GM18520 (cell line): ENCODE data around the gene ESPL1.

Source experiments
- ATAC-seq: cut with Tn5 transposase; IDR thresholded peaks from one replicate; pipeline ENCODE4 v1.9.1; 2021; ENCODE audit not compliant: unreplicated experiment

Gene ESPL1

DNA sequence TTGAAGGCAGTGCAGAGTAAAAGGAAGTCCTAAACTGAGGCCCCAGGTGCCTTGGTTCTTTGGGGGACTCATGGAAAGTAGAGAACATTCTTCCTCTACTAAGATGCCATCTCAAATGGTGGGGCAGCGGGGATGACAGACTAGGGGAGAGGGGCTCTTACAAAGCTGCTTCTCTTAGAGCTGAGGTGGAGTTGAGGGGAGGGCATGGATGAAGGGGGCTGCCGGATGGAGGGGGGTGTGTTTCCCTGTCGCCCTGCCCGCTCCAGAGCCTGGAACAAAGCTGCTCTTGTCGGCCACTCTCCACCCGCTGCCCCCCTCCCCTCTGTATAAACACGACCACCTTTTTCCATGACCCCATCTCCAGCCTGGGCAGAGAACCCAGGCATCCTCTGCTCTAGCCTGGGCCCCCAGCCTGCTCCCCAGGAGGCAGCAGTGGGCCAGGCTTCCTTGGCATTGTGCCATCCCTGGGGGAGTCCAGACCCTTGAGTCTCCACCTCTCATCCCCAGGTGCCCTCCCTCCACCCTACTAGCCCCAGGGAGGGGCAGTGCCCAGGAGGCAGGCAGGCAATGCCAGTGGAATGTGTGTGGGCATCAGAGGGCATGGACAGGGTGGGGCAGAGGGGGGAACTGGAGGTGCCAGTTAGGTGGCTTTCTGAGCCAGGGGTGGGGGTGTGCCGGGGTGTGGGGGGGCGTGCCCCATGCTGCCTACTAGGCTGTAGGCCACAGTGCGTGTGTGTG, 37.8 kb upstream of the ESPL1 start:
- no peak for ATAC-seq

DNA sequence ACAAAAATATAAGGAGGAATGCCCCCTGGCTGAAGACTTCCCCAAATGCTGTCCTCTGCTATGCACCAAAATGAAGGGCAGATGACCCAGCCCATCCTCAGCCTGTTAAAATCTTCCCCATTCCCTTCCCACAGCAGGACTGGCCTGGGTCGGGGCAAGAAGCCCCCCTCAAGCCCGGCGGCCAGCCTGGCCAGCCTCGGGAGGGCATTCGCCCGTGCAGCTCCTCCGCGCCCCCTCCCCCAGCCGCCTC, 36.5 kb upstream of the ESPL1 start:
- no peak for ATAC-seq

DNA sequence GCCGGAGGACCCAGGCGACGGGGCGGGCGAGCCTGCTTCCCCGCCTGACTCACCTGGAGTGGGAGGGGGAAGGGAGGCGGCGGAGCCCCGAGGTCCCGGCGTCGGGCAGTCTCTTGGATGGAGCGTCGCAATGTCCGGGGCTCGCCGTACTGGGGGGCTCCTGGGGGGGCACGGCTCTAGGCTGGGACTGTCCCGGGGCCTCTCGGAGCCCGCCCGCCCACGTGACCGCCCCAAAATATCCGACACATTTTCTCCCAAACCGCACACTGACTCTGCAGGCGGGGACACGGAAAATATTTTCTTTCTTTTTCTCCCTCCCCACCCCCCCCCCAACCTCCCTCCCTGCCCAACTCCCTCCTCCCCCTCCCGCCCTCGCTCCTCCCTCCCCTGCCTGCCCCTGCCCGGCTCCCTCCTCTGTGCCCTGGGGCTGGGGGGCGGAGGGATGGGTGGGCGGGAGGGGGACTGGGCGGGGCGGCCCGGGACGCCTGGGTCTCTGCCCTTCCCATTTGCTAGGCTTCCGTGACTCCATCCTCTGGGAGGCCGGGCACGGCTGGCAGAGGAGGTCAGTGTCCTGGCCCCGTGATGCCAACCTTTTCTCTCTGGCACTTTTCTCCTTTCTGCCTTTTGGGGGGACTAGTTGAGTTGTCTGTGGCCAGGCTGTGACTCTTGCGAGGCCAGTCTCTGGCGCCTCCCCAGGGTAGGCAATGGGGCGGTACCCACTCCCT, 36.0 kb upstream of the ESPL1 start, which contains the start of gene RARG:
Gene RARG, minus strand, starts transcription at position 289 of the 725 bp plus-strand sequence. CDS start 4,664 bp downstream, outside the sequence.
- no peak for ATAC-seq

DNA sequence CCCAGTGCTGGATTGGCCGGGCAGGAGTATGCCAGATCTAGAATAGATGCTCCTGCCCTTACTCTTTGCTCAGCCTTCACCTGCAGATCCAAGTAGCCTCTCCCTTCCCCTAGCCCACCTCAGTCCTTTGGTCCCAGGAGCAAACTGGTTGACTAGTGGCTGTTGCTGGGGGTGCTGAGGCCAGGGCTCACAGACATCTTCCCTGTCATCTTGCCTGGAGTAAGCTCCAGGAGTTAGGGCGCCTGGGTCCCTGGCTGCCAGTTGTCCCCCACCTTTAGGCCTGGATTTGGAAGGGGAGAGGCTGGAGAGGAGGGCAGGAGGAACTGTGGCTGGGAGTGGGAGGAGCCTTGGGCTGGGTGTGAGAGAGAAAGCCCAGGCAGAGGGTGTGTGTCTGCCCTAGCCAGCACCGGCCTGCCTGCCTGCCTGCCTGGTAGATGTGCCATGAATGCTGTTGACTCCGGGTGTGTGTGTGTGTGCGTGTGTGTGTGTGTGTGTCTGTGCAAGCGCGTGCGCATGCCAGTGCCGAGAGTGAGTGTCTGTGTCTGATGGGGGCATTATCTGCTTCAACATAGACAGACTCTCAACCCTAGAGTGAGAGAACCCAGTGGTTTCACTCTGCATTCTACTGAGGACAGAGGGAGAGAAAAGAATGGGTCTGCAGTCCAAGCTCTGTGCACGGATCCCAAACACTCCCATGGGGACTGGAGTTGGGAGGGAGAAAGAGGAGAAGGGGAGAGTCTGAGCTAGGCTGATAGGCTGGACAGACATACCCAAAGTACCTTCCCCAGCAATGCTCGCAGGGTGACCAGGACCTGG, 35.2 kb upstream of the ESPL1 start:
- ATAC-seq, result no peak

DNA sequence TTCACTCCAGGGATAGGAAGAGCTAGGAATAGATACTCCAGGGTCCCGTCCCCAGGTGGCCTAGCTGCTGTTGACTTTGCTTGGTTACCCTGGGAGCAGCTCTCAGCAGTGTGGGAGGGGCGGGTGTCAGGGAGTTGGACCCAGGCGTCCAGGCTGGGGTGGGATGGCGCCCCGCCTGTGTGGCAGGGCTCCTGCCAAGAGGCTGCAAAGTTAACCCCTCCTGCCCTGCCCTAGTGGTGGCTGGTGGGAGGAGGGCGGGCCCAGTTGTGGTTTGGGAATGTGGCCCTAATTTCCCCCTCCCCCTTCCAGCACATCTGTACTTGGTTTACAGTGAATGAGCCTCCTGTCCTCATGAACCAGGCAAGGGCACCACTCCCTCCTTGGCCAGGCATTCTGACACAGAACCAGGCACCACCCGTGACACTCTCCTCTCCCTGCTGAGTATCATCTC, 34.4 kb upstream of the ESPL1 start:
- ATAC-seq, result no peak

DNA sequence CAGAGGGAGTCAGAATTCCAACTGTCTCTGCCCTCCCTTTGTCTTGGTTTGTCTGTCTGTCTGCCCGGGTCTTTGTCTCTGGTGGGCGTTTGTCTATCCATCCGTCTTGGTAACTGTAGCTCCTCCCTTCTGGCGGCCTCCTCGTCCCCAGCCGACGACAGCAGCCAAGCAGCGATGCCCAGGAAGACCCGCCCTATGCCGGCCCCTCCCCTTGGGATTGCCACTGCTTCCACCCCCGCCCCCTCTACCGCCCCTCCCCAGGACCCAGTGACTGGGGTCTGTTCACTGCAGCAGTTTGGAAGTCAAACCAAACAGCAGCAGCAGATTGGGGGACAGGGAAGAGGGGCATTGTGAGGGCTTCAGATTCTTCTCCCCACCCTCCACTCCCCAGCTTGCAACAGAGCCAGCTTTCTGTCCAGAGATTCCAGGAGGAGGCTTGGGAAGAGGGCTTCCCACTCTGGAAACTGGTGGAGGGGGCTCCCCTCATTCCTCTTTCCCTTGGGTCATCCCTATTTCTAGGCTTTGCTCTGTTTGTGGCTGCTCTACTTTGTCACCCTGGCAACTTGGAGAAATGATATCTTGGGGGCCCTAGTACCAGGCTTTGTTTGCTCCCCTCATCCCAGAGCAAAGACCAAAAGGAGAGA, 33.7 kb upstream of the ESPL1 start:
- ATAC-seq, result no peak

DNA sequence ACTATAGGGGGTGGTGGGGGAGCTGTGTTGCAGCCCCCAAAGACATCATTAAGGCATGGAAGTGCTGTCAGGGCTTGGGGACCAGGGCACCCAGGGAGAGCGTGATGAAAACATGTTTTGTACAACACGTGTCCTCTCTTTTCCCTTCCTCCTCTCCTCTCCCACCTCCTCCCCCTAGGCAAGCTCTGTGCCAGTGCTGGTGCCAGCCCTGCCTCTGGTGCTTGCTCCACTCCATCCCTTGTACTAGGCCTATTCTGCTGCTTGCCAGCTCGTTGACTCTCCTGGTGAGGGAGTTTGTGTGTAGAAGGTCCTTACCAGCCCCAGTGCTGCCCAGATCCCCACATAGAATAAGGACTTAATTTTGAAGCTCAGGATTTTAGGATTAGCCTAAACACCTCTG, 32.9 kb upstream of the ESPL1 start:
- ATAC-seq, result no peak

DNA sequence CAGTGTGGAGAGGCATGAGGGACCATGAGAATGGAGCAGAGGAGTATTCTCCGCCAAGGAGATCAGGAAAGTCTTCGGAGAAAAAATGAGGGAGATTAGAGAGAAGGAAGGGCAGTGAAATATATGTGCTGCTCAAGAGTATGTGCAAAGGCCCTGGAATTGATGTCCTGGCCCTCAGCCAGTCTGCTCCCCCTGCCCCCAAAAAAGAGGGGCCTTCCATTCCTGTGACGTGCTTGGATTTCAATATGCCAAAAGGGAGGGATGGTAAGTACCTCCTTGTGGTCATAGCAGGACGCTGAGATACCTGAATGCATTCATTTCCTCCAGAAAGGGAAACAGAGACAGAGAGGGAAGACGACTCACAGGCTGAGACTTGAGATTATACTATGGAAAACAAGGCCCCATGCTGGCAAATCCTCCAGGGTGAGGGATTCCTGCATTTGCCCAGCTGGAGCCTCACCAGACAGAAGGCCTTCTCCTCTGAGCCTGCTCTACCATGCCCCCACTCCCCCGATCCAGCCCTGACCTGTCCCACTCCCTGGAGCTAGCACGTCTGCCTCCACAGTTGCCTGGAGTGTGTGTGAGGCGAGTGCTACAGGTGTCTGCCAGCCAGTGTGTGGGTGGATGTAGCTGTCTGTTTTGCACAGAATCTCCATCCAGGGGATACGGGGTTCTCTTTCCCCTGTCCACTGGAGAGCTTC, 32.2 kb upstream of the ESPL1 start:
- no peak for ATAC-seq

DNA sequence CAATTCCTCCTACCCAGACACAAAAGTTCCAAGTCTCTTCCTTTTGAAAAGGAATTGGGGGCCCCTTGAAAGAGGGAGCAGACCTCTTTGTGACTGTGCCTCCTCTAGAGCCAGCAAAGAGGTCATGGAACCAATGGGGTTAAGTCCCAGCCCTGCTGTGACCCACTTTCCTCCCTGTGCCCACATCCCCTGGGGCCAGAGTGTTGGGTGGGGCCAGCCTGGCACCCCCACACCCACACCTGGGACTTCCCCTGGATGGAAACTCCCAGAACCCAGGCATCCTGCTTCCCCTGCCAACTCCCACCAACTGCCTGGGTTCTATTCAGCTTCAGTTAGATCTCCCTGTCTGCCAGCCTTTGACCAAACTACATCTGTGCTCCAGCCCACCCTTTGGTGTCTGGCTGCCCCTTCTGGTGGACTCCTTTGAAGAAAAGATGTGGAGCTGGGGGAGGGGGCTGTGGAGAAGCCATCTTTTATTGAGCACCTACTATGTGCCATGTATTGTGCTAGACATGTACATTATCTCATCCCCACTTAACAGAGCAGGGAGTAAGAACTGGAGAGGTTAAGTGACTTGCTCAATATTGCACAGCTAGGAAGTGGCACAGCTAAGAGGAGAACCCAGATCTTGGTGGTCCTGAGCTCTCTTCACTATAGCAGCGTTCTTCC, 31.5 kb upstream of the ESPL1 start:
- no peak for ATAC-seq

DNA sequence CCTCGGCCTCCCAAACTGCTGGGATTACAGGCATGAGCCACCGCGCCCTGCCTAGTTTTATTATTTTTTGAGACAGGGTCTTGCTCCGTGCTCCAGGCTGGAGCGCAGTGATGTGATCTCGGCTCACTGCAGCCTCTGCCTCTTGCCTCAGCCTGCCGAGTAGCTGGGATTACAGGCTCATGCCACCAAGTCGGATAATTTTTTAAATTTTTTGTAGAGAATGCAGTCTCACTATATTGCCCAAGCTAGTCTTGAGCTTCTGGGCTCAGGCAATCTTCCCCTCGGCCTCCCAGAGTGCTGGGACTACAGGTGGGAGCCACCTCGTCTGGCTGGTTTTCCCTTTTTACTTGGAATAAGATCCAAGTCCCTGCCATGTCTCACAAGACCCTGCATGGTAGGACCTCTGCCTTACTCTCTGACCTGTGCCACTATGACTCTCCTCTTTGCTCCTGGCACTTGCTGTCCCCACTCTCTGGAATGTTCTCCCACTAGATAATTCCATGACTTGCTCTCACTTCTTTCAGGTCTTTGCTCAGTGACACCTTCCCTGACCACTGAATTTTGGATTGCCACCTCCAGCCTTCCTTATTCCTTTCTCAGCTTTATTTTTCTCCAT, 28.3 kb upstream of the ESPL1 start:
- no peak for ATAC-seq

DNA sequence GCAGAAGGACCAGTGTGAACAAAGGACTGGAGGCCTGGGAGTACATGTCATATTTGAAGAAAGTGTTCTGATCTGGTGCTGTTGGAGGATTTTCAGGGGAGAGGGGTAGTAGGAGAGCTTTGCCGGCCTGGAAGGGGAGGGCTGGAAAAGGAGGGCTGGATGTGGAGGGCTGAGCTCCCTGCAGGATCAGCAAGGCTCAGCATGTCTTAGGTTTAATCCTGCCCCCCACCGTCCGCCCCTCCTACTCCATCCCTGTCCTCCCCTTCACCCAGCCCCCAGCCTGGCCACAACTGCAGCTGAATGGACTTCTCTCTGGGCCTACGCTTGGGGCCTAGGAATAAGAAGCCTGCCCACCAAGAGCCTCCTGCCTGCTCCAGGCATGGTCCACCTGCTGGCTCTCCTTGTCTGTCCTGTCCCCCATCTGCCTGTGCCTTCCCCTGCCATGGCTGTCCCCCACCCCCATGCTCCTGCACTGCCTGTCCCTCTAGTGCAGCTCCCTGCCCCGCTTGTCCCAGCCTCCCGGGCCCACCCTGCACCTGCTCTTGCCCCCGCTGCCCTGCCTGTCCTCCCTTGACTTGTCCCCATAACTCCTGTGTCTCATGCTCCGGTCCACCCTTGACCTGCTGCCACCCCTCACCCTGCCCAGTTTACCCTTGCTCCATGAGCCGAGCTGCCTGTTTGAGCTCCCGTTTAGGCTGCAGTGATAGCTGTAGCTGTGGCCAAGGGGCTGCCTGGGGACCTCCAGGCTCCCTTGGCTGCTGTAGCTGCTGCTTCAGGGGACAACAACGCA, 26.3 kb upstream of the ESPL1 start:
- ATAC-seq, result no peak

DNA sequence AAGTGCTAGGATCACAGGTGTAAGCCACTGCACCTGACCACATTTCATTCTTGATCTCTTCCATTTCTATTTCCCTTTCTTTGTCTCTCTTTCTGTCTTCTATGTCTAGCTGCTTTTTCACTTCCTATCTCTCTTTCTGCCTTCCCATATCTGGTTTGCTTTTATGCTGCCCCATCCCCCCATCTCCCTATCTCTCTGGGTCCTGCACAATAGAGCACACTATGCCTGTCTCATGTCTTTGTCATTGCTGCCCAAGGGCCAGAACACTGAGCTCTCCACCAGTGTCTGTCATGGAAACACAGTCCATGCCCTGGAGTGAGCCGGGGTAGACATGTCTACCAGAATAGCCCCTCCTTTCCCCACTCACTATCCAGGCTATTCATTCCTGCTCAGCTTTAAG, 23.8 kb upstream of the ESPL1 start:
- no peak for ATAC-seq

DNA sequence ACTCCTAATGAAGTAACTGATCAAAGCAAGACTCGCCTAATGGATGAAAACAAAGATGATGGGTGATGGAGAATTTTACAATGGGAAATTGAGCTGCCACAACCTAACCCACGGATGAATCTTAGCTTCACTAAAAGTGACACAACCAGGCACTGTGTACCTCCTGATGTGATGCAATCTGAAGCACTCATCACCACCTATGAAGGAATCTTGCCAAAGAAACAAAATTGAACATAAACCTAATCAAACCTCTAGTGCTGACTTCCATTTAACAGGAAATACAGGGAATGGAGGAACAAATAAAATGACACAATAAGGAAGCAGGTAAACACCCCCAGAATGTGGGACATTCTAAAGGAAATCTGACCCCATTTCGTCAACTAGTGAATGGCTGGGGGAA, 22.8 kb upstream of the ESPL1 start:
- no peak for ATAC-seq

DNA sequence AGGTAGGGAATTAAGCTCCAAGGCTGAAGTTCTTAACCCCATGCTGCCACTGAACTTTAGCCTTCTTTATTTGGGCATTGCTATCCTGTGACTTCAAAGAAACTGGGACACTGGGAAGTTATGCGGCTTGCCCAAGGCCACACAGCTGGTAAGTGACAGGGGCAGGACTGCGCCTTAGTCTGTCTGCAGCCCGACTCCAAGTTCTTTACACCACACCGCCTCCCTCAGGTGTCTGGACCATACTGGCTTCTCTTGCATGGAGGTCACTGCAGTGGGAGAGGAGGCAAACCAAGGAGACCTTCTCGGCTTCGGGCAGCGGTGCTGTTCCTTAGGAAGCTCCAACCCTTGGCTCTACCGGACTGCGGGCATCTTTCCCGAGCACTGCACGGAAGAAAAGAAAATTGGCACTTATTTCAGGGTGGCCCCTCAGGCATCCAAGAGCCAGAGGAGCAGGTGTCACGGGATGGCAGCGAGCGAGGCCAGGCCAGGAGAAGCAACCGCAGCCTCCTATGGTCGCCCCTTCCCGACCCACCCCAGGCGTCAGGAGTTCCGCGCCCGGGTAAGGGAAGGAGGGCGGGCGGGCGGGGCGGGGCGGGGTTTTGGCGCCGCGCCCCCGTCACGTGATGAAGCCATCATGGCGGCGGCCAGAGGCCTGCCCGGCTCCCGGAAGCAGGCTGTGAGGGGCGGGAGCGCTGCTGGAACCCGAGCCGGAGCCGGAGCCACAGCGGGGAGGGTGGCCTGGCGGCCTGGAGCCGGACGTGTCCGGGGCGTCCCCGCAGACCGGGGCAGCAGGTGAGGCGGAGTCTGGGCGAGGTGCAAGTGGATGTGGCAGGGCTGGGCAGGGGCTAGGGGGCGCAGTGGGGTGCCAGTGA, 16.4 kb upstream of the ESPL1 start:
- ATAC-seq, result peak; percentile 76

DNA sequence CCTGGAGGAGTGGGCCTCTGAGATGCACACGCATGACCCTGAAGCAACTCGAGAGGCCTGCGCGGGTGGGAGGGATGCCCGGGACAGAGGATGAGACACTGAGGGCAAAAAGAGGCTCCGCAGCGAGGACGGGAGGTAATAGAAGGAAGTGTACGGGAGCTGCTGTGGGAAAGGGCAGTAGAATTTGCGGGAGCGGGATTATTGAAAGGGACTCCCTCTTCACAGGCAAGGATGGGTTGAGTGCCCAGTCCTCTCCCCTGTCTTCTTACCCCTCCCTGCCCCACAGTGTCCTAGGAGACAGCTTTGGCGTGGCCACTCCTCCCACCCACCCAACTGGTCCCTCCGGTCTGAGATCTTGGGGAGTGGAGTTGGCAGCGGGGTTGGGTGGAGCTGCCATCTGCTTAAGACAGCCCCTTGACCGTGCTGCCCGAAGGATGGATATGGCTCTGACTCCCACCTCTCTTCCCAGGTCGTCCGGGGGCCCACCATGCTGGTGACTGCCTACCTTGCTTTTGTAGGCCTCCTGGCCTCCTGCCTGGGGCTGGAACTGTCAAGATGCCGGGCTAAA, 15.7 kb upstream of the ESPL1 start:
- no peak for ATAC-seq

DNA sequence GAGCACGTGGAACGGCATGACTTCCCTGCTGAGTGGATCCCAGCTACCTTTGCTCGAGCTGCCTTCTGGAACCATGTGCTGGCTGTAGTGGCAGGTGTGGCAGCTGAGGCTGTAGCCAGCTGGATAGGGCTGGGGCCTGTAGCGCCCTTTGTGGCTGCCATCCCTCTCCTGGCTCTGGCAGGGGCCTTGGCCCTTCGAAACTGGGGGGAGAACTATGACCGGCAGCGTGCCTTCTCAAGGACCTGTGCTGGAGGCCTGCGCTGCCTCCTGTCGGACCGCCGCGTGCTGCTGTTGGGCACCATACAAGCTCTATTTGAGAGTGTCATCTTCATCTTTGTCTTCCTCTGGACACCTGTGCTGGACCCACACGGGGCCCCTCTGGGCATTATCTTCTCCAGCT, 14.8 kb upstream of the ESPL1 start:
- no peak for ATAC-seq

DNA sequence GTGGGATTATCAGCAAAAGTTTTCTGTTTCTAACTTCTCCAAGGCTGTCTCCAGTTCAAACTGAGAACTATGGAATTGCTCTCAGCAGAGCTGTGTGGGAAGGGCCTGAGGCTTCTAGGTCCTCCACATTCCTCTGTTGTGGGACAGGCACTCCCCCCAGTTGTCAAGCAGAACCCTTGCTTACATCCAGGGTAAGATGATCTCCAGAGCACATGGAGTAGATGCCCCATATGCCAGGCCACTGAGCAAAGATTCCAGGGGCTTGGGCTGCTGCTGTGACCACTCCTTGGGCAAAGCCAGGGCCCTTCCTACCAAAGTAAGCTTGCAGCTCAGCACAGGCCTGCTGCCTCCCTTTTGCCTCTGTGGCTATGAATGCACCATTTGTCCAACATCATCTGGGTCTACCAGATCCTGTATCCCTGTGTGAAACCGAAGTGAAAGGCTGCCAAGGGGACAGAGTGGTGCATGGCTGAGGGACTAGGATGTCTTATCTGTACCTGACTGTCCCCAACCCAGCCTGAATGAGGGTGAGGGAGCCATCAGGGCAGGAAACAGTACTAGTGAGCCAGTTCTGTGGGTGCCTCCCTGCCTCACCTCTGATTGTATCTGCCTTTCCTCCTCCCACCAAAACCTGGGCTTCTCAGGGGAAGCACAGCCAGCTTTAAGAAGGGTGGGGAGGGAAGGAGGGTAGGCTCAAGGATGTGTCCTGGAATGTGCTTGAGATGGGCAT, 13.1 kb upstream of the ESPL1 start:
- no peak for ATAC-seq
